Suprapubic skin (tissue), 4 donors: ENCODE data around the gene RAB31.

Source experiments
- CTCF ChIP-seq, 2 donors: fragments of 200-600 bp in 1 of 2; fragments of 450-650 bp in 1 of 2; sonication (generic) in 1 of 2; IDR thresholded peaks; one replicate each; pipeline ENCODE4 v1.5.1; 2016 to 2019; ENCODE audit warnings: antibody characterized with exemption in 2 of 2, mild to moderate bottlenecking in 1 of 2, moderate library complexity in 1 of 2
- POLR2A ChIP-seq, 2 donors: fragments of 450-650 bp; IDR thresholded peaks; one replicate each; pipeline ENCODE4 v1.6.1; 2017; ENCODE audit warnings: antibody characterized with exemption in 2 of 2, mild to moderate bottlenecking in 2 of 2, moderate library complexity in 2 of 2
- POLR2AphosphoS5 ChIP-seq, 3 donors: sonication (generic); formaldehyde crosslinking; IDR thresholded peaks; one replicate each; pipeline ENCODE4 v1.6.1; 2017; ENCODE audit warnings: antibody characterized with exemption in 3 of 3

GRCh38 chr18:9851511-9851910 lies 143.4 kb downstream of the RAB31 start:
- TF ChIP-seq POLR2AphosphoS5 (IDR thresholded peaks at IDR 0.05), result no peak
- TF ChIP-seq CTCF (IDR thresholded peaks at IDR 0.05), result no peak
- no peak for TF ChIP-seq POLR2A (IDR thresholded peaks at IDR 0.05)
